ENCODE data around the gene SLC9A8. TPM values are rescaled to one million over a fixed set of nuclear protein-coding genes. Genes with fewer than 3 reads are reported as not detected.

Gene SLC9A8
- total and polyA plus RNA-seq, 2 of the 8 experiments (the other 6 are each of a cell fraction or from before 2014, with no cell fraction given): 3.2 to 6.2 TPM

DNA sequence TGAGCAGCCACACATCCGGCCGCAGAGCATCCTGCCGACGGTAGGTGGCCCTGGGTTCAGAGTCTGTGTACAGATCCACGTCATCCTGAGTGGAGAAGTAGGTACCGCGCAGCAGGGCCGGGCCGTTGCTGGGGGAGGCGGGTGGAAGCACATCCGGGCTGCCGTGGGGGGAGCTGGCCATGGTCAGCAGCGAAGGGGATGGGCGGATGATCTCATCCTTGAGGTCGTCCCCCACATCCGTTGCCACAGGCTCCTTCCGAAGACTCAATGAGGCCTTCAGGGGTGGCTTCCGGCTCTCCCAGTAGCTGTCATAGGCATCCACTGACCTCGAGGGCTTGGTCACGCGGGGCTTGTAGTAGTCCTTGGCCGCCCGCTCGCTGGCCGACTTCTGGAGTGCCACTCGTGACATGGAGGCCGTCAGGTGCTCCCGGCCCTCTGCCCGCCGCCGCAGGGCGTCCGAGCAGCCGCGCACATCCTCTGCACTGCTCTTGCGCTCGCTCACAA is 93.5 kb downstream of the SLC9A8 start:
- Histone ChIP-seq H2AFZ (ENCODE audit: low read length) (no peak overlapping the region), H3K27ac (ENCODE audit: low read depth, low read length) (no peak overlapping the region), H3K4me3 (ENCODE audit: extremely low read depth in 1 of 4, insufficient read depth in 2 of 4, low read depth in 3 of 4, low read length in 4 of 4) (no peak overlapping the region), H2BK20ac (ENCODE audit: low read length) (no peak overlapping the region), H2BK120ac (replicated peaks; ENCODE audit: low read depth, low read length) (no peak overlapping the region), H3K9ac (replicated peaks in 1 of 4; ENCODE audit: extremely low read depth in 1 of 4, low read depth in 3 of 4, low read length in 3 of 4) (no peak overlapping the region), H3K4me1 (replicated peaks in 1 of 4; ENCODE audit: control insufficient read depth in 3 of 4, insufficient read depth in 4 of 4, low read length in 3 of 4) (no peaks in the 10 kb centered on the region), H4K5ac (ENCODE audit: insufficient read length, low read depth, low read length) (no peak overlapping the region), H3K4me2 (ENCODE audit: insufficient read depth in 1 of 2, low read depth in 2 of 2, low read length in 2 of 2) (no peak overlapping the region), H3K23me2 (ENCODE audit: low read depth, low read length) (no peaks in the 10 kb centered on the region), H4K8ac (ENCODE audit: extremely low read depth, insufficient read depth, low read length) (no peak overlapping the region; the same call in 1 of the 2 replicates), H2BK5ac (ENCODE audit: low read depth, low read length) (no peak overlapping the region), H3K79me2 (ENCODE audit: control insufficient read depth in 1 of 2, insufficient read depth in 2 of 2, low read length in 2 of 2) (peaks cover 0 to 18% of the 10 kb centered on the region in 2 experiments; a peak in 1 of 4 replicates), H3K56ac (replicated peaks; ENCODE audit: insufficient read length, low read depth, low read length) (no peak overlapping the region), H2BK15ac (ENCODE audit: low read length) (no peak overlapping the region), H3K4ac (replicated peaks; ENCODE audit: insufficient read length, low read depth, low read length) (no peak overlapping the region), H3K9me3 (ENCODE audit: insufficient read depth in 2 of 2, low read depth in 1 of 2, low read length in 1 of 2) (no peaks in the 10 kb centered on the region), H3K18ac (ENCODE audit: extremely low read depth, low read length) (no peak overlapping the region), H4K20me1 (replicated peaks in 1 of 2; ENCODE audit: control insufficient read depth in 1 of 2, insufficient read depth in 2 of 2, low read length in 2 of 2) (peaks cover 2 to 23% of the 10 kb centered on the region in 2 experiments), H3K27me3 (replicated peaks in 1 of 4; ENCODE audit: control insufficient read depth in 3 of 4, extremely low read depth in 1 of 4, insufficient read depth in 3 of 4, low read length in 3 of 4) (no peaks in the 10 kb centered on the region), H3K23ac (ENCODE audit: insufficient read length) (no peak overlapping the region), H3K14ac (ENCODE audit: insufficient read length) (no peak overlapping the region), H2AK5ac (ENCODE audit: low read depth, low read length) (no peak overlapping the region), H4K91ac (replicated peaks; ENCODE audit: insufficient read length, low read length) (no peak overlapping the region), H2BK12ac (ENCODE audit: low read depth, low read length) (no peak overlapping the region), H3K36me3 (ENCODE audit: control insufficient read depth in 2 of 4, insufficient read depth in 4 of 4, low read length in 3 of 4) (peaks cover 3 to 29% (median 9%) of the 10 kb centered on the region in 4 experiments; a peak in 5 of 8 replicates), H3K79me1 (ENCODE audit: low read depth, low read length) (peaks cover 8% of the 10 kb centered on the region)
- POLR2A ChIA-PET (ENCODE audit: partially characterized antibody): interaction anchor here (1.1 to 2.8 kb wide), 2 partner anchors 9 to 14 kb away, joined by 3 to 7 read pairs; partner anchors contain the start of gene SPATA2
- DNase-seq (ENCODE audit: low read depth in 1 of 2, low spot score in 2 of 2) (no peak), FAIRE-seq (no peak)
- WGBS, 2 experiments (ENCODE audit: extremely low coverage in 1 of 2, insufficient coverage in 1 of 2, insufficient read length in 1 of 2, insufficient replicate concordance in 2 of 2, low coverage in 1 of 2, low lambda C conversion rate in 2 of 2, missing lambda C conversion rate in 1 of 2): 97% methylated on average over 36 of the region's 37 CpGs; no CpG with 5 or more reads in 1 of the 2 experiments
- TF ChIP-seq EGR1 (IDR thresholded peaks at IDR 0.05; ENCODE audit: borderline replicate concordance, low read depth, low read length) (no peak), CEBPB (IDR thresholded peaks at IDR 0.05; ENCODE audit: low read depth, low read length) (no peak), EZH2 (IDR thresholded peaks at IDR 0.05; ENCODE audit: low read depth, low read length, severe bottlenecking) (no peak), GTF2F1 (IDR thresholded peaks at IDR 0.05; ENCODE audit: borderline replicate concordance, low read depth, low read length) (no peak)
- CTCF ChIA-PET (ENCODE audit: partially characterized antibody): interaction anchor here (0.6 to 16.4 kb wide), 8 partner anchors 7 to 370 kb away, joined by 3 to 199 read pairs (median 5); no protein-coding TSS in a partner anchor

Measured in H1 (cell line).